Tibial nerve (tissue), 4 donors: ENCODE results near the gene FBLN1. TPM values are rescaled to one million over a fixed set of nuclear protein-coding genes. Genes with fewer than 3 reads are reported as not detected.
"Not testable (repeated sequence)": the region's sequence is repeated elsewhere in the genome, so short reads cannot be mapped to it uniquely, and the experiment has no call there.

Experiments
- DNase-seq, 2 donors: peaks; one replicate each; pipeline ENCODE4 v3.0.0-alpha.2; 2019; ENCODE audit warnings: low spot score in 2 of 2
- H3K27ac ChIP-seq, 4 donors: fragments of 200-600 bp; sonication (generic) in 3 of 4; one replicate each; pipeline ENCODE4 v1.5.1; 2017 to 2019; ENCODE audit warnings: mild to moderate bottlenecking in 1 of 4
- H3K27me3 ChIP-seq, 2 donors: fragments of 200-600 bp; sonication (generic) in 1 of 2; one replicate each; pipeline versions ENCODE4 v1.5.1 to v1.6.0; 2017 to 2019
- H3K36me3 ChIP-seq, 3 donors: fragments of 200-600 bp; sonication (generic); one replicate each; pipeline ENCODE4 v1.5.1; 2018 to 2019
- H3K4me1 ChIP-seq, 4 donors: fragments of 200-600 bp; sonication (generic) in 3 of 4; one replicate each; pipeline ENCODE4 v1.5.1; 2017 to 2019
- H3K4me3 ChIP-seq, 4 donors: fragments of 200-600 bp; sonication (generic) in 3 of 4; one replicate each; pipeline ENCODE4 v1.5.1; 2017 to 2019; ENCODE audit warnings: mild to moderate bottlenecking in 1 of 4, moderate library complexity in 1 of 4
- H3K9me3 ChIP-seq, 4 donors: fragments of 200-600 bp; sonication (generic) in 3 of 4; one replicate each; pipeline ENCODE4 v1.5.1; 2017 to 2019
- CTCF ChIP-seq, 5 experiments: fragments of 200-600 bp in 3 of 5; fragments of 450-650 bp in 2 of 5; sonication (generic) in 3 of 5; IDR thresholded peaks; one replicate each; pipeline ENCODE4 v1.5.1; 2016 to 2019; ENCODE audit warnings: antibody characterized with exemption in 5 of 5, mild to moderate bottlenecking in 3 of 5, moderate library complexity in 2 of 5
- EP300 ChIP-seq, 2 donors: sonication (generic); formaldehyde crosslinking; IDR thresholded peaks; one replicate each; pipeline ENCODE4 v1.6.1; 2017; ENCODE audit warnings: antibody characterized with exemption in 2 of 2, mild to moderate bottlenecking in 1 of 2
- POLR2A ChIP-seq, 2 donors: fragments of 450-650 bp; IDR thresholded peaks; one replicate each; pipeline ENCODE4 v1.6.1; 2017; ENCODE audit warnings: antibody characterized with exemption in 2 of 2, mild to moderate bottlenecking in 2 of 2, moderate library complexity in 2 of 2
- WGBS, 2 donors: methylation state at CpG; one replicate each; pipeline ENCODE4 v1.1.5; 2018; 5-methylcytosine and 5-hydroxymethylcytosine counted together
- total RNA-seq, 4 donors: library from RNA; depleted of rRNA; stranded (reverse); fragments of >200 nt; gene quantifications; one replicate each; pipeline ENCODE4 v1.1.0, GENCODE V29; 2016

The FBLN1 gene
- total RNA-seq, 4 donors from 2014 or later = 172 to 1,145 (median 351) TPM

GRCh38 chr22:45542001-45542520 lies 39.4 kb downstream of the FBLN1 start:
- peaks cover 0 to 17% (median 3%) of the 10 kb centered on the region in 4 donors for H3K4me1 ChIP-seq

GRCh38 chr22:45542736-45543135 lies 40.1 kb downstream of the FBLN1 start:
- H3K27me3 ChIP-seq, H3K27ac ChIP-seq, DNase-seq, H3K4me3 ChIP-seq, H3K9me3 ChIP-seq: not testable (repeated sequence)
- Histone ChIP-seq H3K36me3 (peaks cover 0 to 26% (median 0%) of the 10 kb centered on the region in 3 donors), H3K4me1 (peaks cover 0 to 12% (median 3%) of the 10 kb centered on the region in 4 donors)
- WGBS, 2 donors = 94% methylated on average over 8 to 13 of the region's 13 CpGs

More at GRCh38 chr22:45542001-45542520, 39.4 kb downstream of the FBLN1 start:
- H3K9me3 ChIP-seq = no peaks in the 10 kb centered on the region
- H3K36me3 ChIP-seq = peaks cover 0 to 26% (median 0%) of the 10 kb centered on the region in 3 donors
- no peak for TF ChIP-seq CTCF (IDR thresholded peaks at IDR 0.05)
- no peak for TF ChIP-seq EP300 (IDR thresholded peaks at IDR 0.05)
- TF ChIP-seq POLR2A (IDR thresholded peaks at IDR 0.05) = no peak
- H3K27me3 ChIP-seq = peaks cover 0 to 4% of the 10 kb centered on the region in 2 donors
- 91 to 93% methylated on average over 17 to 19 of the region's 19 CpGs for WGBS, 2 donors
- H3K4me3 ChIP-seq = no peak overlapping the region
- no peak overlapping the region for H3K27ac ChIP-seq
- no peak for DNase-seq

DNA sequence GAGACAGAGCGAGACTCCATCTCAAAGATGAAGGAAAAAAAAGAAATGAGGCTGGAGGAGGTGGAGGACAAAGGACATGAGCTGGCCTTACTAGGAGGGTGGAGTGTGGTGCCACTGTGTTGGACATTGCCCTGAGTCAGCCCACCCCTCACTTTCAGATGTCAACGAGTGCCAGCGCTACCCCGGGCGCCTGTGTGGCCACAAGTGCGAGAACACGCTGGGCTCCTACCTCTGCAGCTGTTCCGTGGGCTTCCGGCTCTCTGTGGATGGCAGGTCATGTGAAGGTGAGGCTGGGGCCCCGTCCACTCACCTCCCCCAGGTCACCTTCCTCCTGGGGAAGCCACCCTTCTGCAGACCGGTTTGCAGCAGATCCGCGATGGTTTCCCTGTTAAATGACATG lies 40.6 kb downstream of the FBLN1 start:
- no peak for DNase-seq
- peaks cover 0 to 10% (median under 1%) of the 10 kb centered on the region in 4 donors for H3K4me1 ChIP-seq
- H3K27me3 ChIP-seq = peaks cover 0 to 4% of the 10 kb centered on the region in 2 donors
- TF ChIP-seq CTCF (IDR thresholded peaks at IDR 0.05) (no peak), POLR2A (IDR thresholded peaks at IDR 0.05) (no peak), EP300 (IDR thresholded peaks at IDR 0.05) (no peak)
- no peak overlapping the region for H3K27ac ChIP-seq
- H3K36me3 ChIP-seq = peaks cover 0 to 29% (median 0%) of the 10 kb centered on the region in 3 donors
- H3K9me3 ChIP-seq = no peaks in the 10 kb centered on the region
- 95 to 98% methylated on average over 13 of the region's 13 CpGs for WGBS, 2 donors
- H3K4me3 ChIP-seq = no peak overlapping the region

DNA sequence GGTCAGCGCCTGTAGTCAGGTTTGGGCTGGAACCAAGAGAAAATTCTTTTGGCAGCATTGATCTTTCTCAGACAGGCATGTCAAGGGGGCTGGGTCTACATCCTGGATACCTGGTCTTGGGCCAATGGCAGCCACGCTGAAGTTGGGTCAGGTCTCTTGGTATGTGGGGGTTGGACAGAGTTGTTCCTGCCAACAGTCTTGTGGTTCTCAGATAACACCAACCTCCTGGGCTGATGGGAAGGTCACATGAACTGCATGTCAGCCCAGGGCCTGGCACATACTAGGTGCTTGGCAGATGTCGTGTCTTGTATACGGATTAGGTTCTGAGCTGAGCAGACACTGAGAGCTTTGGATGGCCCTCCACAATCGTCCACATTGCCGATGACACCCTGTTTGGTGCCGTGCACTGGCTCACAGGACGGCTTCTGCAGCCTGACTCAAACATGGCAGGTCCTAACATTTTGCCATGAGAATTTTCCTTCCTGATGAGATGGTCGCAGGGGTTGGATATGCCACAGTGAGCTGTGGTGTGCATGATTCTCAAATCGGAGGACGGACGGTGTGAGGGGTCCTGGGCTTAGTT lies 42.0 kb downstream of the FBLN1 start:
- Histone ChIP-seq H3K9me3 (no peaks in the 10 kb centered on the region), H3K36me3 (peaks cover 0 to 35% (median 0%) of the 10 kb centered on the region in 3 donors), H3K4me1 (peaks cover 0 to 18% (median 0%) of the 10 kb centered on the region in 4 donors), H3K4me3 (no peak overlapping the region), H3K27me3 (no peaks in the 10 kb centered on the region), H3K27ac (no peak overlapping the region)
- no peak for DNase-seq
- 82 to 92% methylated on average over 12 of the region's 12 CpGs for WGBS, 2 donors
- no peak for TF ChIP-seq POLR2A (IDR thresholded peaks at IDR 0.05)
- no peak for TF ChIP-seq EP300 (IDR thresholded peaks at IDR 0.05)
- TF ChIP-seq CTCF (IDR thresholded peaks at IDR 0.05) = no peak

DNA sequence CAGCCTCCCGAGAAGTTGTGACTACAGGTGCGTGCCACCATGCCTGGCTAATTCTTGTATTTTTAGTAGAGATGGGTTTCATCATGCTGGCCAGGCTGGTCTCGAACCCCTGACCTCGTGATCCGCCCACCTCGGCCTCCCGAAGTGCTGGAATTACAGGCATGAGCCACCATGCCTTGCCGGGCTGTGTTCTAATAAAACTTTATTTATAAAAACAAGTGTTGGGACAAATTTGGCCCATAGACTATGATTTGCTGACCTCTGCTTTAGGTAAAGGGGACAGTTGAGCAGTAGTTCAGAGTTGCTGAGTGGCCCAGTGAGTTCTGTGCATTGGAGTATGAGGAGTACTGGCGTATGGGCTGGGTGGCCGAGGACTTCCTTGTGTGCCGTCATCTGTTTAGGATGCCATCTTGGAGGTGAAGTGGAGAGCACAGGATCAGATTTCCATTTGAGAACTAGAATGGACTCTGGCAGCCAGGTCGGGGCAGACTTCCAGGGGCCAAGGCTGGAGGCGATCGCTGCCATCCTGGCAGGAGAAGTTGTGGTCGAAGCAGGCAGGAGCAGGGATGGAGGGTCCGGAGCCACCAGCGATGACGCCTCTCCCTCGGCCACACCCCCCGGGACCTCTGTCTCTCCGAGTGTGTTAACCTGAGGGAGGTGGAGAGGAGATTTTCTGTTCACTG lies 43.8 kb downstream of the FBLN1 start:
- Histone ChIP-seq H3K4me1 (peaks cover 0 to 33% (median 6%) of the 10 kb centered on the region in 4 donors), H3K4me3 (no peak overlapping the region), H3K27ac (no peak overlapping the region), H3K9me3 (no peaks in the 10 kb centered on the region), H3K36me3 (peaks cover 0 to 31% (median 0%) of the 10 kb centered on the region in 3 donors), H3K27me3 (no peaks in the 10 kb centered on the region)
- 83 to 88% methylated on average over 21 of the region's 21 CpGs for WGBS, 2 donors
- TF ChIP-seq POLR2A (IDR thresholded peaks at IDR 0.05) (no peak), CTCF (IDR thresholded peaks at IDR 0.05) (no peak), EP300 (IDR thresholded peaks at IDR 0.05) (no peak)
- DNase-seq = no peak
